NCI-H2171 (cell line): Measurements from ENCODE around the gene NSMF.

Source experiments
- DNase-seq: peaks from one replicate; lab custom pipeline; 2025; lab: John Stamatoyannopoulos, UW

The NSMF gene

GRCh38 chr9:137447722-137448601 lies 11.2 kb downstream of the NSMF start:
- DNase-seq, result no peak

- no peak for DNase-seq
Measured at GRCh38 chr9:137446851-137447471, 12.2 kb downstream of the NSMF start.

DNA sequence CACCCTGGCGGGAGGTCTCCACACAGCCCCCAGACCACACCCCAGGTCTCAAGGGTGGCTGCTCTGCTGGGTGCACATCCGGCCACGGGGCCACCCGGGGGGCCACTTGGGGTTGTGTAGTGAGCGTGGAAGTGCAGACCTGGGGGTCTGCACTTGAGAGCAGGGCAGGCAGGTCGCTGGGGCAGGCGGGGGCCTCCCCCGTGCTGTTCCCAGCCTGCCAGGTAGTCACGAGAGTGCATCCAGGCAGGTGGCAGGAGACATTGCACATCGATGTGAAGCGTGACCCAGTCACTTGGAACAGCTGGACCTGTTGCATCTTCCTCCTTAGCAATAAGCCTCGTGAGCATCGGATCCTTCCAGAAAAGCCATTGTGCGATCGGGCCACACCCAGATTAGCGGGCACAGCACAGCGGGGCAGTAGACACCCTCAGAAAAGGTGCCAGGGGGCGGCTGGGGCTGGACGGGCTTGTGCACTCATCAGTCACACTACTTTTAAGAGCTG lies 13.2 kb downstream of the NSMF start:
- DNase-seq, result peak; percentile 51

- peak; percentile 58 for DNase-seq
Measured at GRCh38 chr9:137445275-137445807, 13.8 kb downstream of the NSMF start.

DNA sequence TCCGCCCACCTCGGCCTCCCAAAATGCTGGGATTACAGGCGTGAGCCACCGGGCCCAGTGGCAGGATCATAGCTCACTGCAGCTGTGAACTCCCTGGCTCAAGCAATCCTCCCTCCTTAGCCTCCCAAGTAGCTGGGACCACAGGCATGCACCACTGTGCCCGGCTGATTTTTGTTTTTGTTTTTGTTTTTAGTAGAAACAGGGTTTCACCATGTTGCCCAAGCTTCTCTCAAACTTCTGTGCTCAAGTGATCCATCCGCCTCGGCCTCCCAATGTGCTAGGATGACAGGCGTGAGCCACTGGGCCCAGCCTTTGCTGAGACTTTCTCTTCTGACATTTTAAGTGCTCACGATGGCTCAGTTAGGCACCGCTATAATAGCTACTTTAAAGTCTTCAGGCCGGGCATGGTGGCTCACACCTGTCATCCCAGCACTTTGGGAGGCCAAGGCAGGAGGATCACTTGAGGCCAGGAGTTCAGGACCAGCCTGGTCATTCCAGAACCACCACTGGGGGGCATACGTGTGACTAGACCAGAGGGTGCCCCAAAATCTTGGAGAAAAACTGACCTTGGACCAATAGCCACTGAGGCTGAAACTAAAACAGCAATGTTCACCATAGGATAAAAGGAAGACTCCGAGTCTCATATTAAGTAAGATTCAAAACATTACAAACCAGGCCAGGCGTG lies 14.9 kb downstream of the NSMF start:
- no peak for DNase-seq

GRCh38 chr9:137441935-137442321 lies 17.2 kb downstream of the NSMF start:
- DNase-seq, result no peak

DNA sequence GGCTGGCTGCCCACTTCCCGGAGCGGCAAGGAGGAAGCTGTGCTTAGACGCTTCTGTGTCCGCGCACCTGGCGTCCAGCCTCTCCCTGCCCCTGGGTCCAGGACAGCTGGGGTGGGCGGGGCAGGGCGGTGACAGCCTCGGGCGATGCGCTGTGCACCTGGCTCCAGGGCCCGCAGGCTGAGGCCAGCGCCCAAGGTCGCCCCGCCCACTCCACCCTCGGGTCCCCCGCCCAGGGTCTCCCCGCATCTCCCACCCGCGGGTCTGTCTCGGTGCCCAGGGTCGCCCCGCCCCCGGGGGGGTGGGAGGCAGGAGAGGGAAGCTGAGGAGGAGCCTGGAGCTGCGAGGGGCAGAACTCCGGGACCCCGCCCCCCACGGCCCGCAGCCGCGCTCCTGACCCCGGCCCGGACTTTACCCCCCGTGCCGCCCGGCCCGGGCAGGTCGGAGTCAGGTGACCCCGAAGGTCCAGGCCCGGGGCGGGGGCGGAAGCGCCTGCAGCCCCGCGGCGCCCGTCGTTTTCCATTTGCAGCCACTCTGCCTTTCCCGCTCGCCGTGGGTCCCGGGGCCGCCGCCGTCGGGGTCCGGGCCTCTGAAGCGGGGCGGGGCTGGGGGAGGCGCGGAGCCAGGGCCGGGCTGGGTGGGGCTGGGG lies 17.7 kb downstream of the NSMF start, which contains the start of gene ENTPD8:
TSS of gene ENTPD8 (minus strand) at position 69 of the 646 bp plus-strand sequence. CDS start 3,072 bp downstream, outside the sequence.
- DNase-seq, result peak; percentile 22

DNA sequence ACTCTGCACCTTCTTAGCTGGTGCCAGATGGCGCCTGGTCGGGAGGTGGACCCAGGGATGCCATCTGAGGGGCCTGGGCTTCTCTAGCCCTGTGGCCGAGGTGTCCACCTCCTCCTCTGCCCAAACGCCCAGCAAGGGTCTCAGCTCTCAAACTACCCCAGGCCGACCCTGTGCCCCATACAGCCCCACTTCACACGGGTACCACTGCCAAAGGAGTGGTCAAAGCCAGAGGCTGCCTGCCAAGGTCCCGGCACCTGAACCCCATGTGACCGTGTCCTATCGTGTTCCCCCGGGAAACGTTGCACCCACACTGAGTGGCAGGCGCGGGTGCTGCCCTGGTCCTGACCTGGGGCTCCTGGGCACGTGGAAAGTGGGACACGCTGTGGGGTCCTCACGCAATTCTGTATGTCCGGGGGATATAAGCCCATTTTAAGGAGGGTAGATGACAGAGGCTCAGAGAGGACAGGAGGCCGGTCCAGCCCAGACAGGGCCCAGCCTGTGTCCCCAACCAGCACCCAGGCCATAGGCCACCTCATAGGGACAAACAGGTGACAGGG lies 19.9 kb downstream of the NSMF start:
- no peak for DNase-seq

- no peak for DNase-seq
Measured at GRCh38 chr9:137438591-137439157, 20.5 kb downstream of the NSMF start.

GRCh38 chr9:137437691-137438590 lies 21.2 kb downstream of the NSMF start:
- DNase-seq, result no peak

DNA sequence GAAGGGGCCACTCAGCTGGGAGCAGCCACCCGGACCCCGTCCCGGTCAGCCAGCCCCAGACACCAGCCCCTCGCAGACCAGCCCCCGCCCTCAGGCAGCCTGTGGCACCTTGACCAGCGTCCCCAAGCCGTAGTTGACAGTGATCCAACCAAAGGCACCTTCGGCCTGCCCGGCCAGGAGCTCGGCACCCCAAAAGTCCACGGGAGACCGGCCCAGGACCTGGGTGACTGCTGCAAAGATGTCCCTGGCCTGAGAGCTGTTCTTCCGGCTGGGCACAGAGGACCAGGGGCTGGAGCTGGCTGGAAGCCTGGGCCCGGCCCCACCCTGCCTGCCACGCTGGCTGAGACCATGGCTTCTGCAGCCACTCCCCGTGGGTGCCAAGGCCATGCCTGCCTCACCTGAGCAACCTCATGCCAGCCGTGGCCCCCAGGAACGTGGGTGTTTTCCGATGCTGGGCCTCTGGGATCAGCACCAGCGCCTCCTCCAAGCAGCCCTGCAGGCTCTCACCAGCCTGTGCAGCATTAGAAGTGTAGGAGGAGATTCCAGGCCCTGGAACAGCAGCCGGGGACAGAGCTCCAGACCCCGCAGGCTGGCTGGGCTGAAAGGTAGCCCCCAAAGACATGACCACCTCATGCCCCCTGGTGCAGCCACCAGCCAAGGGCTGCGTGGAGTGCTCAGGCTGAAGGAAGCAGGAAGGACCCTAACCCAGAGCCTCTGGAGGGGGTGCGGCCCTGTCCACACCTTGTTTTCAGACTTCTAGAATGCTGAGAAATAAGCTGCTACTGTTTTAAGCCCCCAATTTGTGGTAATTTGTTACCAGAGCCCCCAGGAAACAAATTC lies 22.2 kb downstream of the NSMF start:
- no peak for DNase-seq

DNA sequence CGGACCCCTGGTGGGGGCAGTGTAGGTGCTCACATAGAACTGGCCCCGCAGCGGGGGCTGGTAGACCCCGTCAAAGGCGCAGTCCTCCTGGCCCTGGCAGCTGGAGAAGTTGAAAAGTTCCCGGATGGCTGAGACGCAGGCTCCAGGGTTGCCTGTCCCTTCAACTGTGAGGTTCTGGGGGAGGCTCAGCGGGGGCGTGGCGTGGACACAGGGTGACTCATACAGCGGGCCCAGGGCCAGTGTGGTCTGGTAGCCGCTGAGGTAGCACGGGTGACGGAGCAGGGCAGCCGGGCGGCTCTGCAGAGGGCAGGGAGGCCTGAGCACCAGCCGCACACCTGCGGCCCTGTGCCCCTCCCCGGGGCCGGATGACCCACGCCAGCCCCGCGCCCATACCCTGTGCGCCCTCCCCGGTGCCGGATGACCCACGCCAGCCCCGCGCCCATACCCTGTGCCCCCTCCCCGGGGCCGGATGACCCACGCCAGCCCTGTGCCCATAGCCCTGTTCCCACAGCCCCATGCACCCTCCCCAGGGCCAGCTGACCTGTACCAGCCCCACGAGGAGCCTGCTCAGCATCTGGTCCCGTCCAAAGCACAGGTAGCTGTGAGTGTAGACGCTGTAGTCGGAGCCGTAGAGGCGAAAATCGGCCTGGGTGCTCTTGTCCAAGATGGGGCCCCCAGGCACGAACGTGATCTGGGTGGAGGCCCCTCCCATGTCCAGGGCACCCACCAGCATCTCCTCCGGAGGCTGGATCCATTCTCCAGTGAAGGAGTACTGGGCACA lies 23.0 kb downstream of the NSMF start:
- DNase-seq, result no peak

GRCh38 chr9:137435381-137435891 lies 23.7 kb downstream of the NSMF start:
- no peak for DNase-seq

GRCh38 chr9:137434498-137435380 lies 24.4 kb downstream of the NSMF start:
- DNase-seq, result no peak

DNA sequence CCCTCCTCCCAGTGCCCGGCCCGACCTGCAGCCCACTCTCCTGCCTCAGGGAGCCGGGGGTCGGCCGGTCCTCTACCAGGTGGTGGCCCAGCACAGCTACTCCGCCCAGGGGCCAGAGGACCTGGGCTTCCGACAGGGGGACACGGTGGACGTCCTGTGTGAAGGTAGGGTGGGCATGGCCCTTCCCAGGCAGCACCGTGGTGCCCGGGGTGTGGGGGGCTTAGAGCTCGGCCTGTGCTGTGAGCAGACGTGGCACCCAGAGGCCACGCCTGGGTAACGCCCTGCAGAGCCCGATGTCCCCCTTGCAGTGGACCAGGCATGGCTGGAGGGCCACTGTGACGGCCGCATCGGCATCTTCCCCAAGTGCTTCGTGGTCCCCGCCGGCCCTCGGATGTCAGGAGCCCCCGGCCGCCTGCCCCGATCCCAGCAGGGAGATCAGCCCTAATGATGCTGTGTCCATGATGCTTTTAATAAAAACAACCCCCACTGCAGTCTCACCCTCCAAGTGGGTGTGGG lies 25.2 kb downstream of the NSMF start:
- DNase-seq, result no peak

DNA sequence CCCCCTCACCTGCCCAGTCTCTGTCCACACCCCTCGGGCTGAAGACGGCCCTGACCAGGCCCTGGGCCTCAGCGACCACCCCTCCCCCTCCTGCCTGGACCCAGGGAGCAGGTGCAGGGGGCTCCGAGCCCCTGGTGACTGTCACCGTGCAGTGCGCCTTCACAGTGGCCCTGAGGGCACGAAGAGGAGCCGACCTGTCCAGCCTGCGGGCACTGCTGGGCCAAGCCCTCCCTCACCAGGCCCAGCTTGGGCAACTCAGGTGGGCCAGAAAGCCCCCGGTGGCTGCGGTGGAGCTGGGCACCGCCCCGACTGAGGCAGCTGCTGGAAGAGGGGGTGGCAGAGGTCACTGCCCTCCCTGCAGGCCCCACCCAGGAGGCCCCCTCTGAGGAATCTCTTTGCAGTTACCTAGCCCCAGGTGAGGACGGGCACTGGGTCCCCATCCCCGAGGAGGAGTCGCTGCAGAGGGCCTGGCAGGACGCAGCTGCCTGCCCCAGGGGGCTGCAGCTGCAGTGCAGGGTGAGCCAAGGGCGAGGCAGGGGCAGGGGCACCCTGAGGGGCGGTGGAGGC lies 25.7 kb downstream of the NSMF start:
- no peak for DNase-seq
